SK-MEL-5 (cell line): ENCODE results near the gene HSP90AB1. TPM values are rescaled to one million over a fixed set of nuclear protein-coding genes. Genes with fewer than 3 reads are reported as not detected.

Experiments
- DNase-seq: peaks from one replicate; pipeline ENCODE4 v3.0.0-alpha.2; 2016; ENCODE audit warnings: low read depth, low spot score
- in situ Hi-C: cut with HindIII; loops from 2 replicates; pipeline ENCODE4 v1.10.0; 2016; ENCODE audit warnings: low sequenced_read_pairs, high pct_unique_total_duplicates, low pct_unique_long_range_greater_than_20kb
- small RNA-seq, 2 experiments: library from RNA; depleted of rRNA; stranded (forward); fragments of <200 nt; gene quantifications; one replicate each; pipeline ENCODE3, GENCODE V24; 2014
- total RNA-seq: library from RNA; depleted of rRNA; stranded (reverse); fragments of >200 nt; shearing (Covaris generic); gene quantifications from 2 replicates; pipeline ENCODE4 v1.2.3, GENCODE V29; 2014; rRNA removed

Gene HSP90AB1
- total RNA-seq, 1 experiment from 2014 or later, result 1,764 TPM

- no peak for DNase-seq
Measured at GRCh38 chr6:44291841-44292240, 44.9 kb downstream of the HSP90AB1 start.

DNA sequence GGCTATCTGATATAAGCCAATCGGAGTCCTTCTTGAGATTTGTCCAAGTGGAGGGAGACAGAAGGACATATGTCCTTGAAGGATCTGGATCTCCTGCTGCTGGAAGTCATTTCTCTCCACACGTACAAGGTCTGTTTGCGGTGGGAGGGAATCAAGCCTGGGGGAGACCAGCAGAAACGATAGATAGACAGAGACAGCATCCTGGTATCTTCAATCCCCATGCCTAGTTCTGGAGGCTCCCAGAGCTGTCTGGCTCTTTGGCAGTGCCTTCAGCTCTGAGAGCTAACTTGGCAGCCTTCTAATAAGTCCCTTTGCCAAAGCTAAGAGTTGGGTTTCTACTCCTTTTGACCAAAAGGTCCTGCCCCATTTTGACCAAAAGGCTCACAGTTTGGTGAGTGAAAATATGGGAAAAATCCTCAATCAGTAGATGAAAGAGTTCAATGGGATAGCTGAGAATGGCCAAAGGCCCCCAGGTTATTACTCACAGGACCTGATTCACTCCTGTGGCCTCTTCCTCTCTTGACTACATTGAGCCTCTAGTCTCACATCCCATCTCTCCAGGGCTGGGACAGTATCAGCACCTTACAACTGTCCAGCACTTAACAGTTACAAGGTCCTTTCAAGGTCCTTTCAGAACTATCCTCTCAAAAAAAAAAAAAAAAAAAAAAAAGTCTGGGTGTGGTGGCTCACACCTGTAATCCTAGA is 45.9 kb downstream of the HSP90AB1 start:
- in situ Hi-C loops, result no loop called here
- no peak for DNase-seq

More at GRCh38 chr6:44291841-44292240, 44.9 kb downstream of the HSP90AB1 start:
- in situ Hi-C loops, result no loop called here

DNA sequence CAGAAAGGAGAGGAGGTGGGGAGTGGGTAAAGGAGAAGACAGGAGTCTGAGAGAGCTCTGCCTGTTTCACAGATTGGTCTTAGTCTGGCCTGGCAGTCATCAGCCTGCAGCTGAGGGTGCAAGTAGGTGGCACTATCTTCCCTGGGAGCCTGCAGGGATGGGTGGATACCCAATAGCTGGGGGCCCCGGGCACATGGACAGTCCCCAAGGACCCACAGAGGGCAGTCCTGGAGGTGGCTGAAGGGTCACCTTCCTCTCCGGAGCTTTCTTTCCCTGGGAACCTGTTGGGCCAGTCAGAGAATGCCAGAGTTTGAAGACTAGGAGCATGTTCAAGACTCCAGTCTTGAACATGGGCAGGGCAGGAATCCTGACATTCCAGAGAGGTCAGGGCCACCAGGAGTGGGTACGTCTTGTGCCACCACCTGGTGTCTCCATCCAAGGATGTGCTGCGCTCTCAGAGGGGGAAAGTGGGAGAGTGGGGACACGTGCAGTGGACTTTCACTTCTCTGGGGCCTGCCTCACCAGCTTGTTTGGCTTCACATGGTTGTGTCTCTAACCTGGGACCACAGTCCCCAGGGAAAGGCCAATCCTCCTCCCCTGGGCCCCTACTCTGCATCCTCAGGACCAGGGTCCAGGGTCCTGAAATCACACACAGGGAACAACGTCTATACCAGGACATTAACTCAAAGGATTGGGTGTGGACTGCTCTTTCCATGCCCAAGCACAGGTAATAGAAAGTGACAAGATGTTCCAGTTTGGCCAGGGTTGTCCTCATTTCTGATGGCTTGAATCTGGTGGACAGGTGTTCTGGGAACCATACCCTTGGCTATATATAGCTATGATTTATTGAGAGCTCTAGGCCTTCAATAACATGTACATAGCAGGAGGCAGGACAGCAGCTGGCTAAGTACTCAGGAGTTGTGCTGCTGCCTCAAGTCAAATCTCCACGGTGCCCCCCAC is 48.2 kb downstream of the HSP90AB1 start:
- in situ Hi-C loops, result no loop called here
- no peak for DNase-seq

DNA sequence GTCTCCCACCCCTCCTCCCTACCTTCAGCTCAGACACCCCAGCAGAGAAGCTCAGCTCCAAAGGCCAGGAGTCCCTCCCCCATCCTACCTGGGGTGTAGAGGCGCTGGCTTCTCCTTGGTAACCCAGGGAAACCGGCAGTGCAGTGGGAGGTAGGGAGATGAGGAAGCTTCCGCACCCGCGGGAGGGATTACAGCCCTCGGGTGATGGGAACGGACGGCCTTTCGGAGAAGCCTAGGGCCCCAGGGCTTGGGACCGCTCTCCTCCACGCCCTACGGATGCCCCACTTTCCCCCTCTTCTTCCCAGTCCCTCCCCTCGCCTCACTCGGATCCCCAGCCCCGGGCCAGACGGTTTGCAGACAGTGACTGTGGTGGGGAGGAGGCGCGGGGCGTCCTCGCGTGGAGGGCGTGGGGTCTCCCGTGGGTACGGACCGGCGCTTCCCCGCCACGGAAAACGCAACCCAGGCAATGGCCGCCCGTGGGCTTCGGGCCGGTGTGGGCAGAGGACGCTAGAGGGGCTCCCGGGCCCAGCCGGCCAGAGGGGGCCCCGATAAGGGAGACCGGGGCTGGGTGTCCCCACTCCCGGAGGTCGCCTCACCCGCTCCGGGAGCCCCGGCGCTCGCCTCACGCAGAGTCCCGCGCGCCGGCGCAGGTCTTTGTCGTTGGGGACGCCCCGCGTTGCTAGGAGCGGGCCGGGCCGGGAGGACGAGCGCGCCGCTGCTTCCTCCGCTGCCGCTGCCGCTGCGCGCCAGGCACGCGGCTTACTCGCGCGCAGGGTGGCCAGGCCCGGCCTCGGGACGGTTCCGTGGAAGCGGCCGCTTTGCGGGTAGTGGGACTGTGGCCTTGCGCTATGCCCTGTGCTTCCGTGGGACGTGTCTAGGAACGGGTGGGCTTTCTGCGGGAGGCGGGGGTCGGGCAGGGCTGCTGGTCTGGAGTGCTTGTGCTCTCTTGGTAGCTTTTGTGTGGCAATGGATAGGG is 50.5 kb downstream of the HSP90AB1 start:
- in situ Hi-C loops, result no loop called here
- no peak for DNase-seq

DNA sequence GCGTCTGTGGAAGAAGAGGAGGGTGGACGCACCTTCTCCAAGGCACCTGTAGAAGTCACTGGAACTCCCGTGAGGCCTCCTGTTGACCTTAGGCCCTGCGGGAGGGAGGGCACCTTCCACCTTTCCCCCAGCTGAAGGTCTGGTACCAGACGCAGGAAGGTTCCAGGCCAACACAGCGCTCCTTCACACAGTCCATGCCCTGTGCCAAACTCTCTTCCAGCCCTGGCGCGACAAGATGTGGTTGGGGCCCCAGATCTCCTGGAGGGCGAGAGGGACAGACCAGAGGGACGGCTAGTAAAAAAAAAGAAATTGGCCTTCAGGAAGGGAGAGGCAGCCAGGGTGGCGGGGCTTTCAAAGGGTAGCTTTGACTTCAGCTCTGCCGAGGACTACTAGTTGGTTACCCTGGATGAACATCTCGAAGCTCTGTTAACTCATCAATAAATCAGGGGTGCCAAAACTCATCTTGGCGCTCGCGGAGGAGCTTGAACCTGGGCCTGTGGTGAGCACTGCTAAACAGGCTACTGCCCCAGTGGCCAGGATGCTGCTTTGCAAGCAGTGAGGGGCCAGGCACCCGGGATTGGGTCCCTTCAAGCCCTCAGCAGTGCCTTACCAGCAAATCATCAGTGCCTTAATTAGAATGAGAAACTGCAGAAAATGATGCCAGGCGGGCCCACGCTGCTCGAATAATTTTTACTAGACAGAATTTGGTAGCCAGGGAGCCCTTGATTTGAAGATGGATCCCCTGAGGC is 51.3 kb downstream of the HSP90AB1 start:
- in situ Hi-C loops, result no loop called here
- DNase-seq, result no peak

- in situ Hi-C loops, result no loop called here
- no peak for DNase-seq
Measured at GRCh38 chr6:44298864-44299263, 52.0 kb downstream of the HSP90AB1 start.

DNA sequence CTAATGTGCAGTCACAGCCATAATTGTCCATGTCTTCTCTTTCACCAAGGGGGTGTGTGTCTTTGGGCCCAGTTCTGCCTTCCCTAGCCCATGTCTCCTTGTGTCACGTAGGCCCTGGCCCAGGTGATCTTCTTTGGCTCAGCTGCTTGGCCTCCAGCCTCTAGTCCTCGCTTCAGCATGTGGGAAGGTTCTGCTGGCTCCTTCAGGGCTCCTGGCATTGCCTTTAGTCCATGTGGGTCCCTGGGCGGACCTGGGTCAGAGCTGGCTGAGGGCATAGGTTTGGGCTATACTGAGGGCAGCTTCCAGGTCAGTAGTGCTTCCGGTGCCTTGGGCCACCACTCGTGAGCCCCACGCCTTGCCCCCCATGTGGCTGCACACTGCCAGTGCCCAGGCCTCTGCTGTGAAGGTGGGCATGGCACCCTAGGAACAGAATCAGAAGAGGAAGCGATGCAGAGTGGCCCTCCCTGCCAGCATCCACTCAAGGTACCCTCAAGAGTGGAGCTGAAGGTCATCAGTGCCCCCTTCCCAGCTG is 53.5 kb downstream of the HSP90AB1 start:
- in situ Hi-C loops, result no loop called here

GRCh38 chr6:44301106-44301505 is 54.2 kb downstream of the HSP90AB1 start:
- DNase-seq, result no peak
- in situ Hi-C loops, result no loop called here

More for the DNA sequence above, 53.5 kb downstream of the HSP90AB1 start:
- DNase-seq, result no peak

DNA sequence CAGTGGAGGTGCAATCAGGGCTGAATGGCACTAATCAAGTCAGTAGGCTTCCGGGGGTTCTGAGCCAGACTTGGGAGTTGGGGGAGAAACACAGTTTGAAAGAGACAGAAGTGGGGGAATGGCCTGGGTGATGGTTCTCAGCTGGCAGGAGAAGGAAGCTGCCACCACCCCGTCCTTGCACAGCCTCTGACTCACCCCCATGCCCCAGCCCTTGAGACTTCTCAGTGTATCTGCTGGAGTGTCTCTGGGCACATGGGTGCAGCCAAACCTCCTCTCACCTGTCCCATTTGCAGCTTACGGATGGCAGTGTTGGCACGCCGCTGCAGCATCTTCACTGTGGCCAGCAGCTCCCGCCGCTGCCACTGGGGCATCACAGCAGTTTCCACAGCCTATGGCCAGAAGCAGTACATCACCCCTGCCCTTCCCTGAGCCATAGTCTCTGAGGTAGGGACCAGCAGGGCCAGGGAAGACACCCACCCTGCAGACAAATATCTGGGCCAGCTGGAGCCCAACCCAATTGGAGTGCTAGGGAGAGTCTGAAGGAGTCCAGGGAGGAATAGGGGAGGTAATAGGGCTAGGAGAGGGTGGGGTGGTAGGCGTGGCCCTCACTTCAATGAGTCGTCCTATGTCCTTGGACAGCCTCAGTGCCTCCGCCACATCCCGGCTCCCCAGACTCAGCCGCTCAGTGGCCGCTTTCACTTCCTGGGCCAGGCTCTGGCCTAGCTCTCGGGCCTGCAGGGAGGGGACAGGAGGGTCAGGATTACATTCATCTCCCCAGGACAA is 55.1 kb downstream of the HSP90AB1 start:
- DNase-seq, result no peak
- in situ Hi-C loops, result no loop called here

- in situ Hi-C loops, result no loop called here
- DNase-seq, result no peak
Measured at GRCh38 chr6:44302856-44303255, 56.0 kb downstream of the HSP90AB1 start.

Small RNAs within 50 kb of the gene (small RNA-seq; reads per million reads assigned to genes)
- 0 reads per million in 2 experiments for gene RN7SL811P

Other genes starting within 250 kb of the HSP90AB1 start
- 60.0 and 61.2 TPM in 2 replicates for gene MRPL14, start 119.6 kb upstream of the HSP90AB1 start, total RNA-seq
- gene TMEM63B, start 119.5 kb upstream of the HSP90AB1 start, total RNA-seq, result 23.6 and 27.6 TPM in 2 replicates
- not detected in 2 replicates for gene CAPN11, start 88.3 kb upstream of the HSP90AB1 start, total RNA-seq
- not detected in 2 replicates for gene MYMX, start 30.2 kb upstream of the HSP90AB1 start, total RNA-seq
- 8.6 and 9.3 TPM in 2 replicates for gene SLC29A1, start 23.5 kb upstream of the HSP90AB1 start, total RNA-seq
- gene SLC35B2, start 10.4 kb downstream of the HSP90AB1 start, total RNA-seq, result 334 and 361 TPM in 2 replicates
- gene NFKBIE, start 18.4 kb downstream of the HSP90AB1 start, total RNA-seq, result 11.6 and 12.5 TPM in 2 replicates
- 0.05 and 0.16 TPM in 2 replicates for gene TMEM151B, start 23.3 kb downstream of the HSP90AB1 start, total RNA-seq
- gene AARS2, start 66.2 kb downstream of the HSP90AB1 start, total RNA-seq, result 21.7 and 22.2 TPM in 2 replicates
- gene SPATS1, start 95.5 kb downstream of the HSP90AB1 start, total RNA-seq, result 0.53 and 0.74 TPM in 2 replicates
- gene CDC5L, start 140.6 kb downstream of the HSP90AB1 start, total RNA-seq, result 24.6 and 24.9 TPM in 2 replicates